Skin epidermis (tissue), 12 donors: ENCODE measurements around the gene SMYD2.

ENCODE experiments used
- H3K27ac ChIP-seq, 21 experiments: fragments of 200-600 bp; sonication (generic) in 11 of 21; one replicate each; pipeline ENCODE4 v1.5.0; 2020; ENCODE audit warnings: mild to moderate bottlenecking in 3 of 21, inconsistent platforms in 2 of 21, moderate library complexity in 2 of 21
- H3K4me3 ChIP-seq, 7 experiments: fragments of 200-600 bp; sonication (generic) in 2 of 7; one replicate each; pipeline ENCODE4 v1.5.0; 2020; ENCODE audit warnings: inconsistent platforms in 2 of 7, mild to moderate bottlenecking in 2 of 7, moderate library complexity in 1 of 7

SMYD2 gene

GRCh38 chr1:214349781-214350180 lies 68.8 kb downstream of the SMYD2 start:
- H3K27ac ChIP-seq, result no peak overlapping the region
- no peak overlapping the region for H3K4me3 ChIP-seq

- Histone ChIP-seq H3K27ac (peak overlapping the region in 2 of 21 experiments; percentile 10 to 45), H3K4me3 (no peak overlapping the region)
These were observed 70.8 kb downstream of the SMYD2 start for GRCh38 chr1:214351551-214352277.

- Histone ChIP-seq H3K4me3 (no peak overlapping the region), H3K27ac (peak overlapping the region in 1 of 21 experiments; percentile 2)
These were observed 71.9 kb downstream of the SMYD2 start for GRCh38 chr1:214352838-214353237.

- Histone ChIP-seq H3K4me3 (no peak overlapping the region), H3K27ac (no peak overlapping the region)
These were observed 73.6 kb downstream of the SMYD2 start for GRCh38 chr1:214354440-214355148.

GRCh38 chr1:214360116-214360515 lies 79.2 kb downstream of the SMYD2 start:
- Histone ChIP-seq H3K27ac (no peak overlapping the region), H3K4me3 (no peak overlapping the region)

- Histone ChIP-seq H3K4me3 (no peak overlapping the region), H3K27ac (no peak overlapping the region)
These were observed 79.7 kb downstream of the SMYD2 start for GRCh38 chr1:214360525-214361164.

- Histone ChIP-seq H3K4me3 (no peak overlapping the region), H3K27ac (peak overlapping the region in 5 of 21 experiments; percentile 0 to 21 (median 6))
These were observed 80.7 kb downstream of the SMYD2 start for GRCh38 chr1:214361636-214362035.

- H3K27ac ChIP-seq, result peak overlapping the region in 9 of 21 experiments; percentile 0 to 59 (median 13)
- H3K4me3 ChIP-seq, result no peak overlapping the region
These were observed 81.4 kb downstream of the SMYD2 start for GRCh38 chr1:214362188-214362882.

GRCh38 chr1:214363386-214363785 lies 82.4 kb downstream of the SMYD2 start:
- no peak overlapping the region for H3K27ac ChIP-seq
- no peak overlapping the region for H3K4me3 ChIP-seq

- no peak overlapping the region for H3K27ac ChIP-seq
These were observed 83.4 kb downstream of the SMYD2 start for GRCh38 chr1:214364386-214364785.

GRCh38 chr1:214364786-214365295 lies 83.9 kb downstream of the SMYD2 start:
- Histone ChIP-seq H3K27ac (no peak overlapping the region), H3K4me3 (no peak overlapping the region)

More at GRCh38 chr1:214364386-214364785, 83.4 kb downstream of the SMYD2 start:
- H3K4me3 ChIP-seq, result no peak overlapping the region

GRCh38 chr1:214367841-214368240 lies 86.9 kb downstream of the SMYD2 start:
- H3K27ac ChIP-seq, result no peak overlapping the region
- no peak overlapping the region for H3K4me3 ChIP-seq

- Histone ChIP-seq H3K4me3 (no peak overlapping the region), H3K27ac (no peak overlapping the region)
These were observed 88.4 kb downstream of the SMYD2 start for GRCh38 chr1:214369364-214369763.

- no peak overlapping the region for H3K27ac ChIP-seq
- no peak overlapping the region for H3K4me3 ChIP-seq
These were observed 89.7 kb downstream of the SMYD2 start for GRCh38 chr1:214370615-214371014.

GRCh38 chr1:214372092-214372491 lies 91.1 kb downstream of the SMYD2 start:
- Histone ChIP-seq H3K27ac (peak overlapping the region in 1 of 21 experiments; percentile 25), H3K4me3 (no peak overlapping the region)

GRCh38 chr1:214377485-214377884 lies 96.5 kb downstream of the SMYD2 start:
- H3K27ac ChIP-seq, result peak overlapping the region in 1 of 21 experiments; percentile 18
- H3K4me3 ChIP-seq, result no peak overlapping the region

GRCh38 chr1:214377886-214378285 lies 96.9 kb downstream of the SMYD2 start:
- Histone ChIP-seq H3K27ac (peak overlapping the region in 1 of 21 experiments; percentile 74), H3K4me3 (no peak overlapping the region)

- H3K4me3 ChIP-seq, result no peak overlapping the region
These were observed 97.5 kb downstream of the SMYD2 start for GRCh38 chr1:214378492-214378891.

GRCh38 chr1:214379236-214379970 lies 98.4 kb downstream of the SMYD2 start:
- Histone ChIP-seq H3K4me3 (no peak overlapping the region), H3K27ac (peak overlapping the region in 3 of 21 experiments; percentile 39 to 74 (median 39))

More at GRCh38 chr1:214378492-214378891, 97.5 kb downstream of the SMYD2 start:
- peak overlapping the region in 4 of 21 experiments; percentile 3 to 74 (median 41) for H3K27ac ChIP-seq
